Upper lobe of left lung (tissue), 6 donors: ENCODE measurements around the gene CEP70. TPM values are rescaled to one million over a fixed set of nuclear protein-coding genes. Genes with fewer than 3 reads are reported as not detected.

Experiments used
- ATAC-seq, 2 donors: fragments of 200-7000 bp; cut with Tn5 transposase; one replicate each; pipeline ENCODE4 v1.9.1; 2022; ENCODE audit warnings: mild to moderate bottlenecking in 2 of 2, moderate library complexity in 2 of 2; ENCODE audit not compliant: low FRiP score in 2 of 2
- DNase-seq, 2 donors: peaks; one replicate each; pipeline ENCODE4 v3.0.0-alpha.2; 2019 to 2020
- H3K27ac ChIP-seq, 4 donors: fragments of 200-600 bp; sonication (generic); one replicate each; pipeline ENCODE4 v1.5.1; 2016 to 2019
- H3K27me3 ChIP-seq, 4 donors: fragments of 200-600 bp; sonication (generic); one replicate each; pipeline ENCODE4 v1.5.1; 2017 to 2019
- H3K36me3 ChIP-seq, 4 donors: fragments of 200-600 bp; sonication (generic); one replicate each; pipeline ENCODE4 v1.5.1; 2016 to 2019
- H3K4me1 ChIP-seq, 4 donors: fragments of 200-600 bp; sonication (generic); one replicate each; pipeline ENCODE4 v1.5.1; 2018 to 2019
- H3K4me3 ChIP-seq, 4 donors: fragments of 200-600 bp; sonication (generic); one replicate each; pipeline ENCODE4 v1.5.1; 2017 to 2019; ENCODE audit warnings: mild to moderate bottlenecking in 2 of 4, moderate library complexity in 1 of 4
- H3K9me3 ChIP-seq, 4 donors: fragments of 200-600 bp; sonication (generic); one replicate each; pipeline ENCODE4 v1.5.1; 2018 to 2019
- CTCF ChIP-seq, 6 experiments: fragments of 450-650 bp in 4 of 6; fragments of 200-600 bp in 2 of 6; sonication (generic) in 2 of 6; IDR thresholded peaks; one replicate each; pipeline ENCODE4 v1.5.1; 2016 to 2019; ENCODE audit warnings: antibody characterized with exemption in 6 of 6
- EP300 ChIP-seq, 4 donors: sonication (generic); formaldehyde crosslinking; IDR thresholded peaks; one replicate each; pipeline ENCODE4 v1.5.1; 2017; ENCODE audit warnings: antibody characterized with exemption in 4 of 4, control low read depth in 2 of 4
- POLR2A ChIP-seq, 4 donors: fragments of 450-650 bp; IDR thresholded peaks; one replicate each; pipeline ENCODE4 v1.5.1; 2016 to 2017; ENCODE audit warnings: antibody characterized with exemption in 4 of 4, mild to moderate bottlenecking in 2 of 4
- POLR2AphosphoS5 ChIP-seq, 2 donors: sonication (generic); formaldehyde crosslinking; IDR thresholded peaks; one replicate each; pipeline ENCODE4 v1.5.1; 2017; ENCODE audit warnings: antibody characterized with exemption in 2 of 2
- WGBS, 2 donors: methylation state at CpG; one replicate each; pipeline ENCODE4 v1.1.5; 2017 to 2018; 5-methylcytosine and 5-hydroxymethylcytosine counted together
- total RNA-seq, 6 donors: library from RNA; depleted of rRNA in 4 of 6; stranded (reverse); fragments of >200 nt in 4 of 6; gene quantifications; one replicate each; pipeline versions ENCODE4 v1.1.0 to v1.2.1, GENCODE V29; 2016 to 2021
- donor health status: DM: no; HTN: no; CAD: no; lungs with moderate emphysema.
- donor health status: DM: no; HTN: yes; CAD: no; lungs with severe emphysema.

Gene CEP70
- total RNA-seq, 6 donors from 2014 or later = 27.6 to 121 (median 50.9) TPM

GRCh38 chr3:138452436-138452835 is 141.6 kb downstream of the CEP70 start:
- no peaks in the 10 kb centered on the region for H3K4me1 ChIP-seq
- WGBS, 2 donors = 69 to 75% methylated on average over 6 of the region's 6 CpGs
- DNase-seq = peak in 1 of 2 donors; percentile 5
- no peaks in the 10 kb centered on the region for H3K27me3 ChIP-seq
- H3K36me3 ChIP-seq = peaks cover 0 to 7% (median 2%) of the 10 kb centered on the region in 4 donors
- no peak overlapping the region for H3K4me3 ChIP-seq
- no peak for ATAC-seq
- no peak for TF ChIP-seq POLR2A (IDR thresholded peaks at IDR 0.05)
- no peak overlapping the region for H3K27ac ChIP-seq
- no peaks in the 10 kb centered on the region for H3K9me3 ChIP-seq

- no peak overlapping the region for H3K4me3 ChIP-seq
- H3K9me3 ChIP-seq = no peaks in the 10 kb centered on the region
- ATAC-seq = no peak
- H3K27ac ChIP-seq = no peak overlapping the region
- H3K36me3 ChIP-seq = peaks cover 0 to 4% (median 0%) of the 10 kb centered on the region in 4 donors
- no peaks in the 10 kb centered on the region for H3K27me3 ChIP-seq
- TF ChIP-seq POLR2AphosphoS5 (IDR thresholded peaks at IDR 0.05) = no peak
- TF ChIP-seq POLR2A (IDR thresholded peaks at IDR 0.05) = no peak
- TF ChIP-seq CTCF (IDR thresholded peaks at IDR 0.05) = no peak
- no peak for TF ChIP-seq EP300 (IDR thresholded peaks at IDR 0.05)
- WGBS, 2 donors = 88 to 92% methylated on average over 40 to 42 of the region's 43 CpGs
- H3K4me1 ChIP-seq = no peaks in the 10 kb centered on the region
- DNase-seq = peak; percentile 18 to 77
These were observed 142.4 kb downstream of the CEP70 start for GRCh38 chr3:138451595-138452162.

- no peaks in the 10 kb centered on the region for H3K27me3 ChIP-seq
- DNase-seq (no peak), ATAC-seq (no peak)
- H3K27ac ChIP-seq = no peak overlapping the region
- TF ChIP-seq POLR2A (IDR thresholded peaks at IDR 0.05) (no peak), EP300 (IDR thresholded peaks at IDR 0.05) (no peak), POLR2AphosphoS5 (IDR thresholded peaks at IDR 0.05) (no peak), CTCF (IDR thresholded peaks at IDR 0.05) (no peak)
- 73 to 86% methylated on average over 6 of the region's 6 CpGs for WGBS, 2 donors
- H3K9me3 ChIP-seq = no peaks in the 10 kb centered on the region
- peaks cover 0 to 4% (median 0%) of the 10 kb centered on the region in 4 donors for H3K36me3 ChIP-seq
- no peak overlapping the region for H3K4me3 ChIP-seq
- no peaks in the 10 kb centered on the region for H3K4me1 ChIP-seq
These were observed 143.2 kb downstream of the CEP70 start for GRCh38 chr3:138450704-138451424.

- Histone ChIP-seq H3K27me3 (no peaks in the 10 kb centered on the region), H3K4me1 (no peaks in the 10 kb centered on the region), H3K9me3 (no peaks in the 10 kb centered on the region), H3K27ac (no peak overlapping the region), H3K36me3 (no peaks in the 10 kb centered on the region), H3K4me3 (no peak overlapping the region)
- DNase-seq (no peak), ATAC-seq (no peak)
- TF ChIP-seq CTCF (IDR thresholded peaks at IDR 0.05) (no peak), POLR2AphosphoS5 (IDR thresholded peaks at IDR 0.05) (no peak), EP300 (IDR thresholded peaks at IDR 0.05) (no peak), POLR2A (IDR thresholded peaks at IDR 0.05) (no peak)
- WGBS, 2 donors = 95 to 97% methylated on average over 7 of the region's 7 CpGs
These were observed 143.9 kb downstream of the CEP70 start for GRCh38 chr3:138450181-138450580.

GRCh38 chr3:138449490-138449889 is 144.6 kb downstream of the CEP70 start:
- peaks cover 0 to 5% (median 0%) of the 10 kb centered on the region in 4 donors for H3K4me1 ChIP-seq
- no peak for ATAC-seq
- H3K4me3 ChIP-seq = no peak overlapping the region
- WGBS, 2 donors = 88 to 100% methylated on average over 2 to 3 of the region's 3 CpGs
- no peak for DNase-seq
- no peak for TF ChIP-seq CTCF (IDR thresholded peaks at IDR 0.05)
- TF ChIP-seq EP300 (IDR thresholded peaks at IDR 0.05) = no peak
- TF ChIP-seq POLR2AphosphoS5 (IDR thresholded peaks at IDR 0.05) = no peak
- TF ChIP-seq POLR2A (IDR thresholded peaks at IDR 0.05) = no peak
- no peaks in the 10 kb centered on the region for H3K36me3 ChIP-seq
- no peak overlapping the region for H3K27ac ChIP-seq
- H3K9me3 ChIP-seq = no peaks in the 10 kb centered on the region
- H3K27me3 ChIP-seq = no peaks in the 10 kb centered on the region
